ENCODE measurements around the gene BIRC7.

The BIRC7 gene

GRCh38 chr20:63261060-63261794, 25.5 kb downstream of the BIRC7 start:
- intact Hi-C loops (cut with DNase I) = no loop called here

GRCh38 chr20:63261795-63262528, 26.3 kb downstream of the BIRC7 start:
- intact Hi-C loops (cut with DNase I) = no loop called here
- DNase-seq = no peak

More at GRCh38 chr20:63261060-63261794, 25.5 kb downstream of the BIRC7 start:
- no peak for DNase-seq

DNA sequence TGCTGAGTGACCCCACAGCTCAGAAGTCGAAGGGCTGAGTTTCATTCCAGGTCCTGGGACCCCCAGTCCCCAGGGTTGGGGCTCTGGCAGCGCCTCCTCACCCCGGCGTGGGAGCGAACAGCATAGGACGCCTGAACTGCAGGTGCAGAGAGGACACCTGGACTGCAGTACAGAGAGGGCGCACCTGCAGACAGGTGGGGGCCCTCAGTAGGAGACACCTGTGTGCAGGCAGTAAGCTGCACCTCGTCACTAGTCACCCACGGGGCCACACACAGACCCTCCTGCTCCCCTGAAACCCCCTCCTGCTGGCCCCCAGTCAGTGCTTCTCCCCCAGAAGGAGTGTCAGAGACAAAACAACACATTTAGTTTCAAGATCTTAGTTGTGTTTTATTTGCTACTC, 27.1 kb downstream of the BIRC7 start:
- no peak for DNase-seq

GRCh38 chr20:63264000-63264399, 28.3 kb downstream of the BIRC7 start:
- intact Hi-C loops (cut with DNase I) = no loop called here
- DNase-seq = no peak

More for the DNA sequence above, 27.1 kb downstream of the BIRC7 start:
- intact Hi-C loops (cut with DNase I) = no loop called here

DNA sequence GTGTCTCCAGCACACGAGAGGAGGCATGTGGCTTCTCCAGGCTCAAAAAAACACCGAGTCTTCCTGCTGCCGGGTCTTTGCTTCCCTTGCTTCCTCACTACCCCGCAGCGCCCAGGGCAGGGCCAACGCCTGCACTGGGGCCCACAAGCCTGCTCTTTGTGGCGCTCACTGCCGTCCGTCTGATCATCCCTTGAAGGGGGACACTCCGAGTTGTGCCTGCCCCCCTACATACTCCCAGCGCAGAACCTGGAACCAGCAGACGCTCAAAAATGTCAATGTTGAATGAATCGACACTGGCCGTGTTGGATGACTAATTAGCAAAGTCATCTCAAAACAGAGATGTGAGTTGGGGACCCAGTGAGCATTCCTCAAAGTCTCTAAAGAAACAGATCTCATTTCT, 28.8 kb downstream of the BIRC7 start:
- intact Hi-C loops (cut with DNase I) = no loop called here

DNA sequence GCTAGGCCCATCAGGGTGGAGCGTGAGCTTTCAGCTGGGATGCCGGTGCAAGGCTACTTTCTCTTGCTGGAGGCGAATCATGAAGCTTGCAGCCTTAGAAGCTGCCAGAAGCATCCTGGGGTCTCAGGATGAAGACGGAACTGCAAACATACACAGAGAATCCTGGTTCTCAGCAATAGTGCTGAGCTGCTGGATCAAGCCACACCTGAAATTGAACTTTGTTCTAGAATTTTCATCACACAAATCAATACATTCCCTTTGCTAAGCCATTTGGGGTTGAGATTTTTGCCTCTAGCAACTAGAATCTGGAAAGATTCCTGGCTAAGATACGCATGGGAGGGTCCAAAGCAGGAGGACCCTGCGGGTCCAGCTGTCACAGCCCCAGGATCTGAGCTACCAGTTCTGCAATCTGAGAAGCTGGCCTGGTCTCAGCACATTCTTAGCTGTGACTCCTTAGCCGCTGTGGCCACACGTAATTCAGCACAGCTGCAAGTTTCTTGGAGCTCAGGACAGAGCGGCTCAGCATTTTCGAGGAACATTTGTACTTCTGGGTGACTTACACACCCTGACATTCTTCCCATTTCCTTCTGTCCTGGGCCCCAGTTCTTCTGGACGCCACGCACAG, 30.3 kb downstream of the BIRC7 start:
- intact Hi-C loops (cut with DNase I) = no loop called here
- no peak for DNase-seq

More for the DNA sequence above, 28.8 kb downstream of the BIRC7 start:
- no peak for DNase-seq

DNA sequence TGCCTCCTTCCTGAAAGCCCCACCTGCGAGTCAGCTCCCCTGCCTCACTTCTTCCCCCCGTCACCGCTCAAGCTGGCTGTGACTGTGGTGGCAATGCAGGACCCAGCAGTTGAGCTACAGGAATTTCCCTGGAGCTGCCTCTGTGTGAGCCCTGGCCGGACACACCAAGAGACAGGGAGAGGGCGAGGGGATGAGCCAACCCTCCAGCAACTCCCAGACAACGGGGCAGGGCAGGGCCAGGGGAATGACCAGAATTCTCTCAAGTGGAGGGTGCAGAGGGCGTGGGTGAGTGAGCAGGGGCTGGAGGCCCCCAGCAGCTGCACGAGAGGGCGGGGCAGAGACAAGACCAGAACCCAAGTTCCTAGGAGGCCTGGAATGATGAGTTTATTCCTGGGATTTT, 32.0 kb downstream of the BIRC7 start:
- no peak for DNase-seq
- intact Hi-C loops (cut with DNase I) = no loop called here

DNA sequence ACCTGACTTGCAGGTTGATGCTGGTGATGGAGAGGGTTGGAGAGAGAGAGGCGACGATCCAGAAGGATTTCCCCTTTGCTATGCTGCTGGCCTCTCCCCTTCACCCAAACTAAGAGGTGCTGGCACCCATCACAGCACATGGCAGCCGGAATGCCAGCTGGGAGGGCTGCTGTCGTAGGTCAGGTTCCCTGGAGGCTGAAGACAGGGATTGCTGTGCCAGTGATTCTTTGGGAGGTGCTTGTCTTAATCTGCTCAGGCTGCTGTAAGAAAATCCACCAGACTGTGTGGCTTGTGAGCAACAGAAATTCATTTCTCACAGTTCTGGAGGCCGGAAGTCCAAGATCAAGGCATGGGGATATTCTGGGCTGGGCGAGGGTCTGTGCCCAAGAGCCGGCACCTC, 32.6 kb downstream of the BIRC7 start:
- intact Hi-C loops (cut with DNase I) = no loop called here
- DNase-seq = no peak

DNA sequence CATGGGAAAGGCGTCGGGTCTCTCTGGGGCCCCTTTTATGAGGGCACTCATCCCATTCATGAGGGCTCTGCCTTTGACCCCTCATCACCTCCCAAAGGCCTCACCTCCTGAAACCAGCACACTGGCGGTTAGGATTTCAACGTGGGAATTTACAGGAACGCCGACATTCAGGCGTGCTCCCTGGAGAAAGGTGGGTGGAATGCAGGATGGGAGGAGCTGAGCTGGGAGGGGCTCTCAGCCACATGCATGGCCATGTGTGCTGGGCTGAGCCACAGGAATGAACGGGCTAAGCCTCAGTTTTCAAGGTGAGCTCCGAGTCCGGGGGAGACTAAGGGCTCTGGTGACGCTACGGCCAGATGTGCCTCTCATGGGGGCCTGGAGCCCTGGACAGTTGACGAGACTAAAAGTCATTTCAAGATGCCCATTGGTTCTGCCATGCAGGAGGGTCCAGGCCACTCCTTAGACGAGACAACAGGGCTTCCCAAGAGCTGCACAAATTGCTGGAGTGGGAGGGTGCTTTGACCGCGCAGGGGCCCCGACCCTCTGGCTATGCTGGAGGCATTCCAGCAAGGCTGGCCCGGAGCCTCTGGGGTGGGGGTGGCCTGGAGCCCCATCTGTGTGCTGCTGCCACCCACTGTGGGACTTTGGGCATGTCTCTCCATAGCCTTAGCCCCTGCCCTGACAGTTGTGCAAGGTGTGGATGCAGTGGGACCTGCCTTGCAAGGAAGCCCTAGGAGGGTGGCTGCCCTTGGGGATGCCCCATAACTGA, 33.1 kb downstream of the BIRC7 start:
- intact Hi-C loops (cut with DNase I) = no loop called here
- no peak for DNase-seq

- intact Hi-C loops (cut with DNase I) = no loop called here
Measured at GRCh38 chr20:63269724-63270123, 34.0 kb downstream of the BIRC7 start.

DNA sequence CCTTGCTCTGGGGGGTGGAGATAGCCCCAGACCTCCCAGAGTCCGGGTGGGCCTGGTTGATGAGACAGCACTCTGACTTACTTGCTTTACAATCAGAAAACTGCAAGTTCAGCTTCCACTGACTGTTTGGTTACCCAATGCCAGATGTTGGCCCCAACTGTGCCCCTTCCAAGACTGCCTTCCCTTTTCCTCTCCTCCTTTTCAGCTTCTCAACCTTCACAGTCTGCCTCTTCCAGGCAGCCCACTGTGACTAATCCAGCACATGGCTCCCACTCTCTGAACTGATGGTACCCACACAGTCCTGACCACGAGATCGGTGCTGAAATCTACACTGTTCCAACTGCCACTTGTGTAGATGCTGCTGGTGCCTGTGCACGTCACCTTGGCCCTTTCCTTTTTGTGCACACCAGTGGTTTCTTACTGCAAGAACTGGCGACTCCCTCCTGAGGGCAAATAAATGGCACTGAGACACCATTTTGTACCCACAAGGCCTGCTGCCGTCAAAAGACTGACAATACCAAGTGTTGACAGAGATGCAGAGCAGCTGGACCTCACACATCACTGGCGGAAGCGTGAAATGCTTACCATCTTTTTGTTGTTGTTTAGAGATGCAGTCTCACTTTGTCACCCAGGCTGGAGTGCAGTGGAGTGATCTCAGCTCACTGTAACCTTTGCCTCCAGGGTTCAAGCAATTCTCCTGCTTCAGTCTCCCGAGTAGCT, 35.1 kb downstream of the BIRC7 start:
- no peak for DNase-seq
- intact Hi-C loops (cut with DNase I) = no loop called here

More at GRCh38 chr20:63269724-63270123, 34.0 kb downstream of the BIRC7 start:
- no peak for DNase-seq

DNA sequence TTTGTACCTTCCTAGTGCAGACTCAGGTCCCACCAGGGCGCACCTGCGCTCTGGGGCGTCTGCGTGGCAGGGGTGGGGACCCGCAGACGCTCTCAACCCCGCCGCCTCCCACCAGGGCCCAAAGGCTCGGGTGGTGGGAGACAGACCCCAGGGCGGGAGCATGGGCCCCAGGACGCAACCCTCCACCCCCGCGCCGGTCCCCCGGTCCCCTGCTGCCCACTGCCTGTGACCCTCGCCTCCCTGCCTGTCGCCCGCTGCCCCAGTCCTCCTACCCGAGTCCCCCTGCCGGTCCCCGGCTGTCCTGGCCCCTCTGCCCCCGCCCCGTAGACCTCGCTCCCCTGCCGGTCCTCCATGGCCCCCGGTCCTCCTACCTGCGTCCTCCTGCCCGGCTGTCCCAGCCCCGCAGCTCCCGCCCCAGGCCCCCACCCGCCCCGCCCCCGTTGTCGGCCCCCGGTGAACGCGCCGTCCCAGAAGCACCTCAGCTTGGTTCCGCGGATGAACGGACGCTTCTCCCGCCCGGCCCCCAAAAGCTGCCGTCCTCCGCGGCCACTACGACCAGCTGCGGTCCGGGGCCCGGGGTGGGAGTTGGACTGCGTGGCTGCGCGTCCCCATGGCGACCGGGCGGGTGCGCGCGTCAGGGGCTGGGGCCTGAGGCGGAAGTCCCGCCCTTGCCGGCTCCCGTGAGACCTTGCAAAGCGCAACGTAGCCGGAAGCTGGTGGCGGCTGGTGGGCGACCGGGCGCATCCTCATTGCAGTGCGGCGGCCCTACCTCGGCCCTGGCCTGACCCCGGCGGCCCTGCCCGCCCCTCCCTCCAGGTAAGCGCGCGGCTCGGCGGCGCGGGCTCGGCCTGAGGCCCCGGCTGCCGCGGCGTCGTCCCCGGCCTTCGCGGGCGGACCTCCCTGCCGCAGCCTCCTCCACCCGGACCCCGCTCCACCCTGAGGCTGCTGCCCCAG, 36.7 kb downstream of the BIRC7 start, which contains the start of gene ARFGAP1:
TSS of gene ARFGAP1 (plus strand) at position 709 of the 954 bp plus-strand sequence. CDS start 2,768 bp downstream, outside the sequence.
- peak; percentile 87 to 99 (median 94) for DNase-seq
- intact Hi-C loops (cut with DNase I) = no loop called here

- intact Hi-C loops (cut with DNase I) = no loop called here
- no peak for DNase-seq
Measured at GRCh38 chr20:63273059-63273579, 37.4 kb downstream of the BIRC7 start.

DNA sequence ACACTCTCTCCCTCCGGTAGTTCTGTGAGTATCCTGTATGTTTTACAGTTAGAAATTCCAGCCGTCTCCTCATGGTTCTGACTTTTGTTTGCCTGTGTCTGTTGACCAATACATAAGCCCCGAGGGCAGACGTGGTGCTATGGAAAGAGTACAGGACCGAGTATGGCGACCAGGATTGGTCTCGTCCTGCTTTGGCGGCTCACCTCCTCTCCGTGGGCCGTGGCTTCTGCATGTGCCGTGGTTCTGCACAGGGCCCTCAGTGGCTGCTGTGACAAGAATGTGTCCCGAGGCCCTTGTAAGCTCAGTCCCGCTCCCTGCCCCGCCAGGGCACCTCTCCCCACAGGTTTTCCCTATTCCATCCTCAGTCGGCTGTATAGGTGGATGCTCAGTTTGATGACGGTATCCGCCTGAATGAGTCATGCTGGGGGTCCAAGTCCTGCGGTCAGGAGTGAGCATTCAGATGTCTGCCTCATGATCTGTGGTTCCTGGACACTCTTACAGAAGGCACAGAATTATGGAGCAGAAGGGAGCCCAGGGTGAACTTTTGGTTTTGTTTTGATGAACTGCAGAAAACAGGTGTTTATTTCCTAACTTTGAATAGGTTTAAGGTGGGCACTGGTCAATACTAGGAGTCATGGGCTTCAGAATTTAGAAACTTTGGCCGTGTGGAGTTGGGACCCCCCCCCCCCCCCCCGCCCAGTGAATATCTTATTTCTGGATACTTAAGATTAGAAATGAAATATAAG, 38.1 kb downstream of the BIRC7 start:
- intact Hi-C loops (cut with DNase I) = no loop called here

GRCh38 chr20:63274381-63275228, 38.9 kb downstream of the BIRC7 start:
- no peak for DNase-seq
- intact Hi-C loops (cut with DNase I) = no loop called here

More for the DNA sequence above, 38.1 kb downstream of the BIRC7 start:
- no peak for DNase-seq

DNA sequence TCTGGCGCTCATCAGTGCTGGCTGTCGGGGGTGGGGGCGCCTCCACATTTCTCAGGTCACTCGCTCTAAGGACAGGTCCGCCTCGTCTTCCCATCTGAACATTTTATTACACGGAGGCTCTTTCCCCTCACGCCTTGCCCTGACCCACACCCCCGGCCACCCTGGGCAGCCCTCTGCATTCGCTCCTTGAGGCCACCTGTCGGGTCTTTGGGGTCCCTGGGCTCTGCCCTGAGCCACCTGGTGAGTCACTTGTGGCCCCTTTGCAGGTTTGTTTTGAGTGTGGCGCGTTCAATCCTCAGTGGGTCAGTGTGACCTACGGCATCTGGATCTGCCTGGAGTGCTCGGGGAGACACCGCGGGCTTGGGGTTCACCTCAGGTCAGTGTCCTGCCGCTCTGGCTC, 40.1 kb downstream of the BIRC7 start:
- no peak for DNase-seq
- intact Hi-C loops (cut with DNase I) = no loop called here

DNA sequence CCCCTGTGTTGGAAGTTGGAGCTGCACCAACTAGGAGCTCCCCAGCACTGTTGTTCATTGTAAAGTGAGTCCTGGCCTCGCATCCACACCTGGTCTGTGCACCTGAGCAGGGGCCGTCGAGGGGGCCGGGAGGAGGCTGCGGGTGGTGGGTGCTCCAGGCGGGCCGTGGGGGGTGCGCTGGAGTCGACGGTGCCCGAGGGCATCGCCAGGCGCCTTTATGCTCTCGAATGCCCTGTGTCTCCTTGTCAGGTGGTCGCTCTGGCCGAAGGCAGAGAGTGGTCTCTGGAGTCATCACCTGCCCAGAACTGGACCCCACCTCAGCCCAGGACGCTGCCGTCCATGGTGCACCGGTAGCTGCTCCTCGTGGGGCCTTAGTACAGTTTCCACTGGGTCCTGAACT, 41.3 kb downstream of the BIRC7 start:
- DNase-seq = peak in 1 of 10 donors; percentile 57
- intact Hi-C loops (cut with DNase I) = no loop called here
